Smooth muscle cell (in vitro differentiated cells): Measurements from ENCODE around the gene AMOTL1. TPM values are rescaled to one million over a fixed set of nuclear protein-coding genes. Genes with fewer than 3 reads are reported as not detected.
"Not testable (repeated sequence)": the region's sequence is repeated elsewhere in the genome, so short reads cannot be mapped to it uniquely, and the experiment has no call there.

Experiments
- DNase-seq: peaks from one replicate; lab custom pipeline; 2025; ENCODE audit not compliant: unreplicated experiment; lab: John Stamatoyannopoulos, UW
- H2AFZ ChIP-seq: fragments of 200-600 bp; sonication (generic); 2 replicates; pipeline ENCODE4 v1.6.0; 2016; ENCODE audit warnings: antibody characterized with exemption, low read depth, mild to moderate bottlenecking
- H3F3A ChIP-seq: fragments of 200-600 bp; sonication (generic); 2 replicates; pipeline ENCODE4 v1.6.0; 2017; ENCODE audit warnings: antibody characterized with exemption, low read depth
- H3K27ac ChIP-seq: fragments of 200-600 bp; sonication (generic); 2 replicates; pipeline ENCODE4 v1.5.1; 2016; ENCODE audit warnings: low read depth, mild to moderate bottlenecking
- H3K27me3 ChIP-seq: fragments of 200-600 bp; sonication (generic); 2 replicates; pipeline ENCODE4 v1.6.1; 2016; ENCODE audit warnings: low read depth, mild to moderate bottlenecking
- H3K36me3 ChIP-seq: fragments of 200-600 bp; sonication (generic); 2 replicates; pipeline ENCODE4 v1.5.1; 2016; ENCODE audit warnings: low read depth
- H3K4me1 ChIP-seq: fragments of 200-600 bp; sonication (generic); 2 replicates; pipeline ENCODE4 v1.5.1; 2016; ENCODE audit warnings: low read depth
- H3K4me2 ChIP-seq: fragments of 200-600 bp; sonication (generic); 2 replicates; pipeline ENCODE4 v1.6.0; 2016; ENCODE audit warnings: mild to moderate bottlenecking
- H3K4me3 ChIP-seq: fragments of 200-600 bp; sonication (generic); 2 replicates; pipeline ENCODE4 v1.5.1; 2016; ENCODE audit warnings: mild to moderate bottlenecking
- H3K79me2 ChIP-seq: fragments of 200-600 bp; sonication (generic); 2 replicates; pipeline ENCODE4 v1.6.0; 2016; ENCODE audit warnings: low read depth, mild to moderate bottlenecking
- H3K9ac ChIP-seq: fragments of 200-600 bp; sonication (generic); 2 replicates; pipeline ENCODE4 v1.6.0; 2016; ENCODE audit warnings: low read depth
- H3K9me3 ChIP-seq: fragments of 200-600 bp; sonication (generic); replicated peaks from 2 replicates; pipeline ENCODE4 v1.5.1; 2016; ENCODE audit warnings: low read depth
- H4K20me1 ChIP-seq: fragments of 200-600 bp; sonication (generic); 2 replicates; pipeline ENCODE4 v1.6.0; 2016; ENCODE audit warnings: low read depth
- CTCF ChIP-seq: fragments of 200-600 bp; sonication (generic); IDR thresholded peaks from 2 replicates; pipeline ENCODE4 v1.5.1; 2017; ENCODE audit warnings: borderline replicate concordance, mild to moderate bottlenecking, antibody characterized with exemption; ENCODE audit not compliant: insufficient read depth, poor library complexity, severe bottlenecking
- WGBS: methylation state at CpG from one replicate; pipeline ENCODE4 v1.1.7; 2016; ENCODE audit warnings: low lambda C conversion rate; 5-methylcytosine and 5-hydroxymethylcytosine counted together
- polyA plus RNA-seq: library from polyadenylated mRNA; unstranded; fragments of >200 nt; fragmentation: Nextera tagmentation; extraction: Ambion mirVana; gene quantifications from 2 replicates; pipeline ENCODE4 v1.2.1, GENCODE V29; 2016
- total RNA-seq: library from RNA; depleted of rRNA; stranded (reverse); fragments of >200 nt; gene quantifications from 2 replicates; pipeline ENCODE4 v1.2.3, GENCODE V29; 2014

Gene AMOTL1
- total and polyA plus RNA-seq, 2 experiments from 2014 or later: 23.4 to 61.0 TPM

GRCh38 chr11:94845622-94846021 is 77.5 kb downstream of the AMOTL1 start:
- 92% methylated on average over 3 of the region's 3 CpGs for WGBS
- H3K36me3 ChIP-seq: no peaks in the 10 kb centered on the region
- H3K9me3 ChIP-seq: no peaks in the 10 kb centered on the region
- no peak overlapping the region for H3K27ac ChIP-seq
- H3K79me2 ChIP-seq: peaks cover 8% of the 10 kb centered on the region
- no peak overlapping the region for H2AFZ ChIP-seq
- peaks cover 4% of the 10 kb centered on the region for H3F3A ChIP-seq
- no peak for DNase-seq
- no peak for TF ChIP-seq CTCF
- H3K4me1 ChIP-seq: no peaks in the 10 kb centered on the region
- H3K27me3 ChIP-seq: no peaks in the 10 kb centered on the region
- H3K9ac ChIP-seq: no peak overlapping the region
- peaks cover 52% of the 10 kb centered on the region for H4K20me1 ChIP-seq
- H3K4me3 ChIP-seq: no peak overlapping the region
- H3K4me2 ChIP-seq: no peak overlapping the region

- no peaks in the 10 kb centered on the region for H3K79me2 ChIP-seq
- peaks cover 13% of the 10 kb centered on the region for H3F3A ChIP-seq
- no peak for DNase-seq
- H3K27ac ChIP-seq: no peak overlapping the region
- H3K9me3 ChIP-seq: no peaks in the 10 kb centered on the region
- H3K27me3 ChIP-seq: no peaks in the 10 kb centered on the region
- peaks cover 35% of the 10 kb centered on the region for H4K20me1 ChIP-seq
- 98% methylated on average over 9 of the region's 9 CpGs for WGBS
- no peak for TF ChIP-seq CTCF
- H3K4me3 ChIP-seq: no peak overlapping the region
- H3K4me2 ChIP-seq: no peak overlapping the region
- no peak overlapping the region for H3K9ac ChIP-seq
- H3K4me1 ChIP-seq: no peaks in the 10 kb centered on the region
- no peak overlapping the region for H2AFZ ChIP-seq
- peaks cover 23% of the 10 kb centered on the region for H3K36me3 ChIP-seq
These were observed 81.7 kb downstream of the AMOTL1 start for GRCh38 chr11:94849839-94850238.

GRCh38 chr11:94851864-94852636 is 83.9 kb downstream of the AMOTL1 start:
- 95% methylated on average over 3 of the region's 3 CpGs for WGBS
- H3K4me1 ChIP-seq: no peaks in the 10 kb centered on the region
- H3K9me3 ChIP-seq: no peaks in the 10 kb centered on the region
- peaks cover 25% of the 10 kb centered on the region for H3K36me3 ChIP-seq
- H3K9ac ChIP-seq: no peak overlapping the region
- H3K27ac ChIP-seq: peak overlapping the region; percentile 55
- H3K79me2 ChIP-seq: peaks cover 2% of the 10 kb centered on the region
- no peaks in the 10 kb centered on the region for H3K27me3 ChIP-seq
- H3K4me2 ChIP-seq: no peak overlapping the region
- DNase-seq: no peak
- no peak overlapping the region for H2AFZ ChIP-seq
- TF ChIP-seq CTCF: no peak
- H3K4me3 ChIP-seq: no peak overlapping the region
- H3F3A ChIP-seq: peaks cover 17% of the 10 kb centered on the region
- peaks cover 33% of the 10 kb centered on the region for H4K20me1 ChIP-seq

GRCh38 chr11:94853288-94853687 is 85.1 kb downstream of the AMOTL1 start:
- not testable (repeated sequence) for H3K27me3 ChIP-seq, H3K27ac ChIP-seq, H2AFZ ChIP-seq, H3K79me2 ChIP-seq, H3K9me3 ChIP-seq, H3K9ac ChIP-seq, H3K4me2 ChIP-seq, DNase-seq, H3K4me3 ChIP-seq, H3K4me1 ChIP-seq
- peaks cover 25% of the 10 kb centered on the region for H3K36me3 ChIP-seq
- H3F3A ChIP-seq: peaks cover 26% of the 10 kb centered on the region
- H4K20me1 ChIP-seq: peaks cover 32% of the 10 kb centered on the region
- 99% methylated on average over 4 of the region's 4 CpGs for WGBS
